ENCODE measurements around the gene MACROD2.

MACROD2 gene

DNA sequence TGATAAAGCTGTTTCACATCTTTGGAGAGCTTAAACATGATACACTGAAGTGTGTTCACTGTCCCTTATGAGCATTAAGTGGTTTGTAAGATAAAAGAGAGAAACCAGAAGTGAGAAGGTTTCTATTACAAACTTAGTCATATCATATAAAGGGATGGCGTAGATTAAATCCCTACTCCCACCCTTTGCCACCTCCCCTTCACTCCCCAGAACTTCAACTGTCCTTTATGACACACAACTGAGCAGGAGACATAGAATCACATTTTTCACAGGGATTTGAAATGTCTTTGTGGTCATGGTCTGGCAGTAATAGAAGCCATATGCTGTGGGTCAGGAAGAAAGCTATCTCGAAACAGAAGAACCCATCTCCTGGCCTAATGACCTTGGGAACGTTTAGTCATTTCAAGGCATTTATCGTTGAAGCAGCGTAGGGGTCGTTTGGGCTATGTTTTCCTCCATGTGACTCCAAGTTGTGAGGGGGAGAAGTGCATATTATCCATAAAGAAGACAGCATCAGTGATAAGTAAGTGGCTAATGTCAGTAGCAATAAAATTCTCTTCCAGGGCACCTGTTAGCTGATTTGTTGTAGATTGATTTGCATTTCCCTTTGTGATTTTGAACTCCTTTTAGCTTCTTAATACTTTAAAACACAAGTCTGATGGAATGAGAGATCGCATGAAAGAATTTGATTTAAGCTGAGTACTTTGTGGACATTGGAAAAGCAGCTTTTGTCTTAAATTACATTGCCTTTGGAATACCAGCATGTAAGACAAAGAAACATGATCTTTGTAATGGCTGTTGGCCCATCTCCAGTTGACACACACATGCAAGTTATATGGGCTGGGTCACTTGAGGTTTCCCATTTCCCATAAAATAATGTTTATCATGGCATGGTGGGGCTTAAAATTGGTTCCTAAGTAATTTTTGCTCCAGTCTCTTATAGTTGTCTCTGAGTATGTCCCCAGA is 843.6 kb downstream of the MACROD2 start:
- DNase-seq, result no peak

DNA sequence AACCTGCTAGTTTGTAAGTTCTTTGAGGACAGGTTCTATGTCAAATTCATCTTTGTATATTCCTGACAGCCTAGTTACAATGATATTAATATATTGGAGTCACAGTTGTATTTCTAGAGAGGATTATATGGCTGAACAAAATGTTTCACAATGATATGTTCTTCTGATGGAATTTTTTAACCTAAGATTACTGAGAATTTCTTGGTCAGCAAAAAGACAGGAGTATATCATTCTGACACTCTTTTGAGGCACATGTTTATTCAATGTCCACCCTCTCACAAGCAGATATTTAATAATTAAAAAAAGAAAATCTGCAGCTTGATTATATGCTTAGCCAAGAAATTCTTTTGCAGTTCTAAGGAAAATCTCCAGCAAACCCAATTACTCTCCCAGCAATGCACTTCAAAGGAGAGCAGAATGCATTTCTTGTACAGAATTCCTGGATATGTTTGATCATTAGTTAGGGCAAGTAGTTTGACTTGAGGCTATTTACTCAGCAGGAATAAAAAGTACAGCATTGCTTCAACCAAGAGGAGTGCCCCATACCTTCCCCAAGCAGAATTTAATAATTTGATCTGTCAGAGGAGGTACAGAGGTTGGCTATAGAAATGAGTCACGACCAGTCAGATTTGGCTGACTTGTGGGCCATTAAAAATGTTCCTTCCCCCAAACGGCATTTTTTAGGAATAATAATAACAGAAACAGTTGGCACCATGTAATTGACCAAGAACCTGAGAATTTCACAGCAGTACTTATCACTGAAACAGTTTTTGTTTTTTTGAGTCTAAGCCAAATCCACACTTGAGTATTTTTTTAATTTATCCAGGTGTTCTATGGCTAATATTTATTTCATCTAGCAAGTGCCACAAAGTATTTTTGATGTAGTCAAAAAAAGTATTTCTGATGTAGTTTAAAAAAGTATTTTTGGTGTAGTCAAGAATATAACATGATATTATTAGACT is 850.2 kb downstream of the MACROD2 start:
- DNase-seq, result no peak

DNA sequence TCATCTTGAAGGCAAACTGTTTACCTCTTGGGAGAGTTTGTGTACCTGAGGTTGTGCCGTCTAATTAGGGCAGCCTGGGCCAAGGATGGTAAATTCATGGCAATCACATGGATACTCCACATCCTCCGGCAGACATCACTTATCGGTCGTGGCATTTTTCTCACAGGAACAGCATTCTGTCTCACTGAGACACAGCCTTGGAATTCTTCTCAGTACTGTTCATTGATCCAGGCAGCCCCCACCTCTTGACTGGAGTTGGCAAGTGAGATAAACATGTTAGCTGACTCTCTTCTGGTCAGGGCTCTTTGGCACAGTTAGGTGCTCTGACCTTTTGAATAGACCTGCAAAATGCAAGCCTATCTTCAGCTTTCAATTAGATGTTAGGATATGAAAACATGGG is 853.5 kb downstream of the MACROD2 start:
- no peak for DNase-seq

DNA sequence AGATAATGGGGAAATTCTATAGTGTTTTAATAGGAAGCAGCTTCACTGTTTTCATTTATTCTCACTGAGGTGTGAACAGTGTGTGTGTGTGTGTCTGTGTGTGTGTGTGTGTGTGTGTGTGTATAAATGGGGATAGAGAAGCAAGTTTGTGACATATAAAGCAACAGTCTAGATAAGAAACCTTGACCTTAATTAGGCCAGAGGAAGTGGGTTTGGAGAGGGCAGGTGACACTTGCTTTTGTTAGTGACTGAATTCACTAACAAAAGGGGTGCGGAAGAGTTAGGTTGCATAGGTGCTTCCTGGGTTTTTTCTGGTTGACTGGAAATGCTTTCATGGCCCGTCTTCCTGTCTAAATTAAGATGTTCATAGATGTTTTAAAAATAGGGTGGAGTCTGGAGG is 857.8 kb downstream of the MACROD2 start:
- no peak for DNase-seq

DNA sequence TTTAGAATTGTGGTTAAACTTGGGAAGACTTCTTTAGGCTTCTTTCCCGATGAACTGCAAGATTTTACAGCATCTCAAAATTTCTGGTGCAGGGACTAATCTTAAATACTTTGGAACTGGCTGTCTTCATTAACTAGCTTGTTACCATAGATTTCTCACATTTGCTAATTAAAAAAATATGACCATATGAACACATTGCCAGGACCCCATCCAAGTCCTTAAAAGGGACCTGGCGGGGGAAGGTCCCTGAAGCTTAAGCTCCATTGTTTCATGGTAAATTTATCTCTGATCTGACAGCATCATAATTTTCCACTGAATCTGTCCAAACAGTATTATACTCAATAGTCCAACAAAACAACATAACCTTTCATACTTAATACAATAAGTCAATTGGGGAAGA is 859.9 kb downstream of the MACROD2 start:
- no peak for DNase-seq

DNA sequence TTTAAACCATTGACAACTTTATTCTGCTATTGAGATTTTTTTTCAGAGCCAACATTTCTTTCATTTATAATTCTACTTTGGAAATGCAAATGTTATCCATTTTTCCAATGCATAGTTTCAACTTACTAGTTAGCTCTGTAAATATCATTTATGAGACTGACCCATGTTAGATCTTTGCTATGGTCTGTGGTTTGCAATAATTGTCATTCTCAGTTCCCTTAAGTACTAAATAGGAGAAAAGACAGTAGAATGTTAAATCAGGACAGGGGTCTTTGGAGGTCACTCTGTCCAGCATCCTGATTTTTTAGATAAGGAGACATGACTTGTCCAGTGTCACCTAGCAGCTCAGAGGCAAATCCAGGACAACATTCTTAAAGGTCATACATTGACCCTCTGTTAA is 864.3 kb downstream of the MACROD2 start:
- no peak for DNase-seq

DNA sequence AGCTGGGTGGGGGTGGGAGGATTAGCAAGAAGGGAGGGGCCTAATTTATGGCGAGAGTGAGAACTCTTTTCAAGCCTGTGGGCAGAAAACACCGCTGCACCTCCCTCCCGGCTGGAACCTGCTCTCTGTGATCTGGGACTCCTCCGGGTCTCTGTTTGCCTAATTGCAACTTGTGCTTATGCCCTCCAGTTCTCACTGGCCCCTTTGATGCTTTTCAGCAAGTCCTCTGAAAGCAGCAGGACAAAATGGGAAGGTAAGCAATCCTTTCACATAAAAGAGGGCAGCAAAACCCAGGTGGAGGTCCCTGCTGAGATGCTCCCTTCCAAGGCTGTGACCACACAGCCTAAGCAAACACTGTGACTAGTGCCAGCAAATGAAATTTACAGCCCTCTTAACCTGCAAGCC is 865.1 kb downstream of the MACROD2 start:
- no peak for DNase-seq

DNA sequence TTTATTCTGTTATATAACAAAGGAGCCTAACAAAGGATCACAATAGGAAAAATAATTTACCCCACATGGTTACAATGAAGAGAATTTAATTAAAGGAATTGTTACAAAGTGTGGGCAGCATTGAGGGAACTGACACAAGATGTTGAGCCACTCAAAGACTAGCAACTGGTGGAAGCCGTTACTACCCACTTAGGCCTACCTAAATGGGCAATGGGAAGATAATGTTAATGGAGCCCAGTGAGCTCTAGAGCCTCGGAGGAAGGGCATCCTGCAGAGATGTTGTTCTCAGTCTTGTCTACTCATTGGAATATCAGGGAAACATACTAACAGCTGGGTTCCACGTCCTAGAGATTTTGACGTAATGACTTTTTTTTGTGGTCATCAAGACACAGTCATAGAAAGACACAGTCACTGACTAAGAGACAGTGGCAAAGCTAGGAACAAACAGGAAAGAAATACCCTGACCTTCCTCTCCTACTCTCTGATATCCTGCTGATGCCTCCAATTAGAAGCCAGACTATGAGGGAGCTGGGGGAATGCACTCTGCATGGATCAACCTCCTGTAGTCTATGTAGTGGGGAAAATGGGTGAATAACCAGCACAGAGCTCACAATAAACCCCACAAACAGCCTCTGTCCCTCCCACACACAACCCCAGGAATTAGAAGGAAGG is 865.8 kb downstream of the MACROD2 start:
- no peak for DNase-seq

DNA sequence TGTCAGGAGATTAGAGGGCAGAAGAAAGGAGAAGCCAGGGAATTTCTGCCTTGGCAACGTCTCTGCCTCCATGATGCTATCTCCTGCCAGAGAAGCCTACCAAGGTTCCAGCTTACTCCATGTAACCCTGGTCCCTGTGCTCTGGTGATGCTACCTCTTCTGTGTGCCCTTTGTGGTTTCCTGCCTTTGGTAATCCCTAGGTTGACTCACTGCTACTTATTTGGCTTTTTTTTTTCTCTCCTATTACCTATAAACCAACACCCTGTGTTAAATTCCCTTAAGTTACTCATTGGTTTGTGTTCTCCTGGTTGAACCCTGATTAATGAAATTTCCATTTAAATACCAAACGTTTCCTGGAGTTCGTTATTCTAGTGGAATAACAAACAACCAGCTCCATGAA is 869.9 kb downstream of the MACROD2 start:
- DNase-seq, result no peak

DNA sequence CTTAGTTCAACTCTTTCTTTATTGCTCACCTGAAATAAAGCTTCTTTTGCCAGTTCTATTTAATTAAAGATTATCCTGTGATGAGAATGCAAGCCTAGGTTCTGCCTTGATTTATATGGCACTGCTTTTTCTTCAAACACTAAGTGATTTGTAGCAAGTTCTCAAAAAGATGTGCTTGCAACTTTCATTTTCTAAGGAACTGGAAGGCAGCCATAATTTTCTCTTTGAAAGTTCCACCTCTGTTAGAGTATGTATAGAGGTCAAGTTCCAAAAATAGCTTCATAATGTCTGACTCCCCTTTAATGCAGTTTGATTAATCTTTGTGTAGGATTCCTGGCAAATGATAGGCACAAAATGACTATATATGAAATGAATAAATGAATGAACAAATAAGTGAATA is 870.4 kb downstream of the MACROD2 start:
- DNase-seq, result no peak

DNA sequence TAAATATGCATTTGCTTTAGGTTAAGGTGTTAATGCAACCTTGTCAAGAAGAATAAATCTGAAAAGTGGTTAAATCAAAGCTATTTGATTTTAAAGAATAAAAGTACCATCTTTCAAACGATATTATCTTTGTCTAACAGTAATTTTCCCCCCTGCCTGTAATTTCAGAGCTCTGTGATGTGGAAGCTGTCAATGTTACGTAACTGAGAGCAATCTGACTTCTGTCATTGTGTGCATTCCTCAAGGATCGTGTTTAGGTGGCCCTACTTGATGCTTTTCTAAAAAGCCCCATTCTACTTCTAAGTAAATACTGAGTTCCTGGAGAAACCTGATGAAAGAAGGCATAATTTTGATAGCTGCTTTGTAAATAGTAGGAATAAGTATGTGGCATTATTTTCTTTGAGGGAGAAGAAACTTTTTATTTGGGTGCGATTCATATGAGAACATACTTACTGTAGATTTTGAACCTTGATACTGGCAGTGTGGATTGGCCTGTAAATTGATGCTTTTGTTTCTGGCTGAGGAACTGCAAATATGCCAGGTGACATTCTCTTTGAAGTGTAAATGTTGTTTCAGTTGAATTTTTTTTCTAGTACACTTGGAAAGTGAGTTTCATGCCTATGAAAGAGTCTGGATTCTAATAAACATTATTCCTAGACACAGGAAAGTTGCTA is 871.7 kb downstream of the MACROD2 start:
- no peak for DNase-seq

DNA sequence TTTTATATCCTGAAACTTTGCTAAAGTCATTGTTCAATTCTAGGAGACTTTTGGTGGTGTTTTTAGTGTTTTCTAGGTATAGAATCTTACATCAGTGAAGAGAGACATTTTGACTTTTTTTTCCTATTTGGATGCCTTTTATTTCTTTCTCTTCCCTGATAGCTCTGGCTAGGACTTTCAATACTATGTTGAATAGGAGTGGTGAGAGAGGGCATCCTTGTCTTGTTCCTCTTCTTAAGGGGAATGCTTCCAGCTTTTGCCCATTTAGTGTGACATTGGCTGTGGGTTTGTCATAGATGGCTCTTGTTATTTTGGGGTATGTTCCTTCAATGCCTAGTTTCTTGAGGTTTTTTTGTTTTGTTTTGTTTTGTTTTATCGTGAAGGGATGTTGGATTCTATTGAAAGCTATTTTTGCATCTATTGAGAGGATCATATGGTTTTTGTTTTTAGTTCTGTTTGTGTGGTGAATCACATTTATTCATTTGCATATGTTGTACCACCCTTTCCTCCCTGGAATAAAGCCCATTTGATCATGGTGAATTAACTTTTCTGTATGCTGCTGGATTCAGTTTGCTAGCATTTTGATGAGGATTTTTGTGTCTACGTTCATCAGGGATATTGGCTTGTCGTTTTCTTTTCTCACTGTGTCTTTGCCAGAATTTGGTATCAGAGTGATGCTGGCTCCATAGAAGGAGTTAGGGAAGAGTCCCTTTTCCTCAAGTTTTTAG is 882.1 kb downstream of the MACROD2 start:
- DNase-seq, result no peak

DNA sequence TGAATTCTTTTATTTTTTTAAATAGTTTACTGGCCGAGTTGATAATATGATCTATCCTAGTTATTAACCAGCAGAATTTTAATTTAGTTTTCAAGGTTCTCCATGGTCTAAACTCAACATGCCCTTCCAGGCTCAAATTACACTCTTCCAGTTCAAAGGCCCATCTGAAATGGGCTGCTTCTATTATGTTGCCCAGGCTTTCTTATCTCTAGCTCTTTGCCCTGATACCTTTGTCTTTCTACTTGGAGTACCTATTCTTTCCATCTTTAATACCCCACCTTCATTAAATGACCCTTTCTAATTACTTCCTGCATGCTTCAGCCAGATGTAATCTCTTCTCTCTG is 883.3 kb downstream of the MACROD2 start:
- no peak for DNase-seq

DNA sequence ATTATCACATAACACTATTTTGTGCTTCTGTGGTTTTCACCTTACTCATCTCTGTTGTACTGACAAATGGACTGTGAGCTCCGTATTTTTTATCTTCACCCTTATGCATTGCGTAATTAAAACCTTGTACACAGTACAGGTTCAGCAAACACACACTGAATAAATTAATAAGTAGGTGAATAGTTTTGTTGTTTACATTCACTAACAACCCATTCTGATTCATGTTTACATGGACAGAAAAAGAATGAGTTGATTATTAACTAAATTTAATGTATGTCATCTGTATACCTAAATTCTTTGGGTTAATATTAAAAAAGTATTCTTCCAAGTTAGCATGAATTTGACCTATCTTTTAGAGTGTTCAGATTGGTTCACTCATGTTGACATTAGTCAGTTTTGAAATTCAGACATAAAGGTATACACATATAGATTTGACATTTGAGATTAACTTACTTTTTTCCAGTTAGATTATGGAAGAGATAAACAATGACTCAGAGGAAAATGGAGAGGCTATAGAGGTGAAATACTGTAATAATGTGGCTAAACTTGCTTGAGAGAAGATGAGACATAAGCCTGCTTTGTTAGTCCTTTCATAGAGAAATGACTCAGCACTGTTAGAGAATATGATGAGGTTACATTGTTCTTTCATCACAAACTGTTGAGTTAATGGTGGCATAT is 883.8 kb downstream of the MACROD2 start:
- DNase-seq, result no peak

DNA sequence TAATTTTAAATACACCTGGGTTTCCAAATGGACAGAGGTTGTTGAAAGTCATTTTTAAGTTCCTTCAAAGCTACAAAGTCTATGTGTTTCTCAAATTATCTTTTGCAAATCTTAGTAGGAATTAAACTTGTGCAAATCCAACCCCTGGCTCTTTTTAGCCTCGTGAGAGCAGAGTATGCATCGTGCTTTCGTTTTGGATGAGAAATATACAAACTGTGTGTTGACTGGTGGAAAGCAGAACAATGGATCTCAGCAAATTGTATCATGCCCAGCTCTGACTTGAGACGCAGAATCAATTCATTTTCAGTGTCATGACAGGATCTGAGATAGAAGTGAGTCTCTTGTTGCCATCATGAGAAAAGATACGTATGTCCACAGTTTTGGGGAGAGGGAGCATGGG is 884.5 kb downstream of the MACROD2 start:
- no peak for DNase-seq

DNA sequence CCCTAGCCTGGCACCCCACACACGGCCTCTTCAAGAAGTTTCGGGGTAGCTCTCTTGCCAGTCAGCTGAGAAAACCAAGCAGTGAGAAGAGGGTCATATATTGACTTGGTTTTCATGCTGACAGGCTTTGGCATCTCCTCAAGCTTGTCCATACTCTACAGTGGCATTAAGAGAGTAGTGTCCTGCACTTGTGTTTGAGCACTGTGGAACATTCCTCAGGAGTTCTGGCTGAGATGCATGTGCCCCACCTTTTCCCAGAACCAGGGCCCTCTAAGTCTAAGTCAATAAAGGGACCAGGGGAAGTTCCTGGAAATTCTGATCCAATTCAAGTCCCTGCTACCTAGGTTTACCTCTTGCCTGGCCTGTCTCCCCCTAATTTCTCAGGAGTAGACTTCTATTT is 886.2 kb downstream of the MACROD2 start:
- DNase-seq, result no peak

DNA sequence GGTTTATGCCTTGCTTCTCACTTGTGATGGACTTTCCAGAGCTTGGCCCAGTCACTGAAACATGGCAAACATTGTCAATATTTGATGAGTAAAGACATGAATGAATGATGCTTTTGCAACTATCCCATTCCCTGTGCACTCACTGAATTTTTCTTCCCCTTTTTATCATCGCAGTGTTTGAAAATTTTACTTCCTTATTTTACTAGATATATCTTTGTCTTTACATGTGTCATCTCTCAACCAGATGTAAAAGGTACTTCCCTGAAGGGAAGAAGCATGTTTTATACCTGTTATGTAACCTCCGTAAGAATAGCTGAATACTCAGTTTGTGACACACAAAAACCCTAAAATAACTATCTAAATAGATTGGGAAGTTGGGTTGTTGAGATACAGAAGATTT is 886.8 kb downstream of the MACROD2 start:
- DNase-seq, result no peak

DNA sequence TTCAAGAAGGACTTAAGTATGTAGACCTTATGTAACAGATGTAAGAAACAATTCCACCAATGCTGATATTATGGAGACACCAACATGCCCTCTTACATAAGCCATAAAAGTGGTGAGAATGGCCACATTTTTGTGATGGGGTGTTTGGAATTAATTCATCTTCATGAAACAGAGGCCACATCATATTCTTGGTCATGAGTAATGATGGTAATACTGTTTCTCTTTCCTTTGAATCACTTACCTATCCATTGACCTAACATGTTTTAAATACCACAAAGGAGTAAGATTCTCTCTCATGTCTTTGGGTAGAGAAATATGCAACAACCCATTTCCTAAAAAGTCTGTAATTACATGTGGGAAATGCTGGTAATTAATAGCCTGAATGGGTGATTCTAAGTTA is 887.5 kb downstream of the MACROD2 start:
- no peak for DNase-seq

DNA sequence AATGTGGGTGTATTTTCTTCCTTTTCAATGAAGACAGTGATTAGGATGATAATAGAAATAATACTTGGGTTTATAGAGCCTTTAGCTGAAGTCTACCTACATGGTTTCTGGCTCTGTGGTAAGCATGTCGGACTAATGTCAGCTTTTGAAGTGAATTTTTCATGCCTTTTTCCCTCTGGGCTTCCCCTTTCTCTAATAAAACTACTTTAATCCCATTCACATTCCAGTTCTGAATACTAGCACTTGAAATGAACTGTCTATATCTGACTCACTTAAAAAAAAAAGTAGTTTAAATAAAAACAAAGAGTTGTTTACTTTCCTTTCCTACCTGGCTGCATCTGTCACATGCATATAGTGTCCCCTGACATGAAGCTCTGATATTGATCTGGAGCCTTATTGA is 888.0 kb downstream of the MACROD2 start:
- DNase-seq, result no peak

DNA sequence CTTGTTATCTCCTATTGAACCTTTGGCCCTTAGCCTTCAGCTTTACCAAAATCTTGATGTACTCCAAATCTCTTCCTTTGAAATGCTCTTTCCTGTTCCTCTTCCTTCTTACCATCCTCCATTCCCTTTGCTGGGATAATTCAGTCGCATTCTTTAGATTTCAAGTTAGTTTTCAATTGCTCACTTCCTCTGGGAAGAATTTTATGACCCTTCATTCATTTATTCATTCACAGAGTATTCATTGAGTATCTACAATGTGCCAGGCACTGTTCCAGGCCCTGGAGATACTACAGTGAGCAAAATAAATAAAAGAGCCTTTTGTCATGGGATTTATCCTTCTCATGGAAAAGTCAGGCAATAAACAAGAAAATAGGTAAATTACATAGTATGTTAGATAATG is 890.3 kb downstream of the MACROD2 start:
- no peak for DNase-seq

DNA sequence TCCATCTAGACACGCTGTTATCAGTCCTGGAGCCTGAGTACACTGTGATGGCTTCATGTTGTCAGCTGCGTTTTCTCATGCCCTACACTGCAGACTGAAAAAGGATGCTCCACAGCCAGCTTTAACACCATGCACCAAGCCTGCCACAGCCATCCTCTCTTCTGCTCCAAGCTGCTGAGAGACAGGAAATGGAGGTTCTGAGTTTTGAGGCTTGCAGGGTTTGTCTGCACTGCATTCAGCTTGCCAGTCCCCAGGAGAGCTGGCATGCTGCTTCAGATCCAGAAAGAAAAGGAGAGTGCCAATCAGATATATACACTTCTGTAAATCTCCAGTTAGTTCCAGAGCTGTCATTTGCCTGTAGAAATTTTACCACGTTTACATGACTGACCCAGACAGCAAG is 892.8 kb downstream of the MACROD2 start:
- DNase-seq, result no peak

Data from activated naive CD4-positive, alpha-beta T cell (primary cell).